HL-60 (cell line): Measurements from ENCODE around the gene SPG21.
A peak's percentile ranks its signal among the peaks of the same experiment; 100 is the strongest.

ENCODE experiments used
- DNase-seq, 2 experiments: peaks; one replicate each; pipeline ENCODE4 v3.0.0-alpha.2; 2010 to 2020; ENCODE audit warnings: low read depth in 1 of 2, low spot score in 1 of 2
- H3K27ac ChIP-seq: fragments of 250-450 bp; sonication (Bioruptor Pico); replicated peaks from 2 replicates; pipeline ENCODE4 v1.5.1; 2020; ENCODE audit warnings: mild to moderate bottlenecking, moderate library complexity
- H3K27me3 ChIP-seq: fragments of 250-450 bp; sonication (Bioruptor Pico); 2 replicates; pipeline ENCODE4 v1.5.1; 2021; ENCODE audit warnings: mild to moderate bottlenecking, moderate library complexity; ENCODE audit not compliant: insufficient read depth, poor library complexity, severe bottlenecking
- H3K4me3 ChIP-seq: replicated peaks from 2 replicates; pipeline ENCODE4 v1.5.1; 2011; ENCODE audit warnings: mild to moderate bottlenecking, control low read depth, low read length; ENCODE audit not compliant: insufficient read depth
- CTCF ChIP-seq: IDR thresholded peaks from one replicate; pipeline ENCODE4 v1.5.1; 2011; ENCODE audit warnings: low read length, control low read depth, inconsistent platforms; ENCODE audit not compliant: insufficient read depth
- GABPA ChIP-seq: IDR thresholded peaks from 2 replicates; pipeline ENCODE4 v1.6.1; 2012; ENCODE audit warnings: low read depth
- POLR2AphosphoS5 ChIP-seq: IDR thresholded peaks from 2 replicates; pipeline ENCODE4 v1.6.1; 2012; ENCODE audit warnings: low read depth
- REST ChIP-seq: IDR thresholded peaks from 2 replicates; pipeline ENCODE4 v1.6.1; 2012; ENCODE audit warnings: low read depth; ENCODE audit not compliant: insufficient replicate concordance
- SPI1 ChIP-seq: IDR thresholded peaks from 2 replicates; pipeline ENCODE4 v1.6.1; 2012; ENCODE audit warnings: low read depth, mild to moderate bottlenecking, borderline replicate concordance

The SPG21 gene

GRCh38 chr15:65037309-65037708, 47.6 kb upstream of the SPG21 start:
- TF ChIP-seq GABPA (no peak), CTCF (no peak), POLR2AphosphoS5 (no peak), SPI1 (no peak), REST (no peak)
- no peak overlapping the region for H3K4me3 ChIP-seq
- DNase-seq, result no peak
- no peak overlapping the region for H3K27ac ChIP-seq
- no peaks in the 10 kb centered on the region for H3K27me3 ChIP-seq

- H3K4me3 ChIP-seq, result no peak overlapping the region
- no peak for DNase-seq
- no peak overlapping the region for H3K27ac ChIP-seq
- TF ChIP-seq CTCF (no peak), POLR2AphosphoS5 (no peak), GABPA (no peak), REST (no peak), SPI1 (no peak)
- H3K27me3 ChIP-seq, result no peaks in the 10 kb centered on the region
These were observed 45.0 kb upstream of the SPG21 start for GRCh38 chr15:65034719-65035118.

- TF ChIP-seq REST (no peak), CTCF (peak; percentile 44)
- Histone ChIP-seq H3K27ac (no peak overlapping the region), H3K27me3 (no peaks in the 10 kb centered on the region), H3K4me3 (no peak overlapping the region)
- DNase-seq, result peak in 1 of 2 experiments; percentile 32
These were observed 44.0 kb upstream of the SPG21 start for GRCh38 chr15:65033659-65034269.
